GM18499 (cell line): ENCODE data around the gene ADAT3.

ENCODE experiments used
- ATAC-seq: cut with Tn5 transposase; IDR thresholded peaks from one replicate; pipeline ENCODE4 v1.9.1; 2021; ENCODE audit warnings: moderate number of reproducible peaks; ENCODE audit not compliant: insufficient read depth, unreplicated experiment

Gene ADAT3

GRCh38 chr19:1935484-1936208 is 30.4 kb downstream of the ADAT3 start:
- ATAC-seq: no peak

GRCh38 chr19:1936430-1936829 is 31.2 kb downstream of the ADAT3 start:
- ATAC-seq: no peak

- ATAC-seq: no peak
Observed at GRCh38 chr19:1936916-1937610, 31.9 kb downstream of the ADAT3 start.

- ATAC-seq: no peak
Observed at GRCh38 chr19:1938071-1938470, 32.9 kb downstream of the ADAT3 start.

GRCh38 chr19:1941146-1942077 is 36.2 kb downstream of the ADAT3 start, which contains the start of gene CSNK1G2:
CSNK1G2 (plus strand) TSS chr19:1941172; CDS start chr19:1969773, 28,601 bp downstream.
- ATAC-seq: no peak

GRCh38 chr19:1942078-1942933 is 37.1 kb downstream of the ADAT3 start:
- ATAC-seq: no peak

GRCh38 chr19:1942934-1943555 is 37.8 kb downstream of the ADAT3 start:
- ATAC-seq: no peak

GRCh38 chr19:1943661-1944087 is 38.5 kb downstream of the ADAT3 start:
- ATAC-seq: no peak

- ATAC-seq: no peak
Observed at GRCh38 chr19:1944088-1944915, 39.1 kb downstream of the ADAT3 start.

GRCh38 chr19:1944916-1945561 is 39.8 kb downstream of the ADAT3 start:
- ATAC-seq: no peak

- no peak for ATAC-seq
Observed at GRCh38 chr19:1945899-1946298, 40.7 kb downstream of the ADAT3 start.

GRCh38 chr19:1947651-1948209 is 42.5 kb downstream of the ADAT3 start:
- ATAC-seq: no peak

- ATAC-seq: no peak
Observed at GRCh38 chr19:1949304-1950101, 44.3 kb downstream of the ADAT3 start.

- no peak for ATAC-seq
Observed at GRCh38 chr19:1950640-1951039, 45.4 kb downstream of the ADAT3 start.

- ATAC-seq: no peak
Observed at GRCh38 chr19:1952635-1953034, 47.4 kb downstream of the ADAT3 start.

- ATAC-seq: no peak
Observed at GRCh38 chr19:1953037-1953436, 47.8 kb downstream of the ADAT3 start.
